Naive thymus-derived CD4-positive, alpha-beta T cell (primary cell): ENCODE measurements around the gene ULK1. TPM values are rescaled to one million over a fixed set of nuclear protein-coding genes. Genes with fewer than 3 reads are reported as not detected.

Source experiments
- ATAC-seq: fragments of 150-1000 bp; cut with Tn5 transposase; 2 replicates; pipeline ENCODE4 v1.10.0; 2021; ENCODE audit warnings: mild to moderate bottlenecking, moderate library complexity
- CTCF ChIA-PET: fragments of 350-600 bp; sonication (Branson Sonifier 250); formaldehyde crosslinking; loops from one replicate; lab custom pipeline; 2021; ENCODE audit warnings: antibody characterized with exemption; lab: Charles Lee
- POLR2A ChIA-PET: fragments of 350-600 bp; sonication (Branson Sonifier 250); formaldehyde crosslinking; loops from one replicate; lab custom pipeline; 2021; ENCODE audit warnings: antibody characterized with exemption, inconsistent platforms; lab: Charles Lee
- DNase-seq, 9 donors: peaks; one replicate each; pipeline versions ENCODE4 v3.0.0 to v3.0.0-alpha.2; 2020 to 2022; ENCODE audit warnings: mixed read lengths in 1 of 9
- H3K27ac ChIP-seq: one replicate; pipeline ENCODE4 v1.7.0; 2013; ENCODE audit warnings: mild to moderate bottlenecking, low read depth, low read length, moderate library complexity
- H3K27me3 ChIP-seq, 2 donors: one replicate each; pipeline ENCODE4 v1.7.0; 2013; ENCODE audit warnings: low read length in 2 of 2, mild to moderate bottlenecking in 2 of 2, moderate library complexity in 2 of 2; ENCODE audit not compliant: control insufficient read depth in 2 of 2, insufficient read depth in 2 of 2
- H3K36me3 ChIP-seq, 3 experiments: 1 replicate in 2 of 3; 2 replicates in 1 of 3; pipeline ENCODE4 v1.7.0; 2013; ENCODE audit warnings: low read length in 3 of 3, mild to moderate bottlenecking in 3 of 3, moderate library complexity in 1 of 3; ENCODE audit not compliant: insufficient read depth in 3 of 3, control insufficient read depth in 2 of 3
- H3K4me1 ChIP-seq, 2 donors: one replicate each; pipeline ENCODE4 v1.7.0; 2013; ENCODE audit warnings: low read length in 2 of 2, mild to moderate bottlenecking in 2 of 2, moderate library complexity in 1 of 2; ENCODE audit not compliant: control insufficient read depth in 2 of 2, insufficient read depth in 2 of 2
- H3K4me3 ChIP-seq: 2 replicates; pipeline ENCODE4 v1.7.0; 2013; ENCODE audit warnings: mild to moderate bottlenecking, low read length
- H3K9me3 ChIP-seq, 3 experiments: 1 replicate in 2 of 3; 2 replicates in 1 of 3; pipeline ENCODE4 v1.7.0; 2013; ENCODE audit warnings: low read length in 3 of 3; ENCODE audit not compliant: control insufficient read depth in 2 of 3
- H3K27ac Mint-ChIP-seq, 9 donors: one replicate each; pipeline ENCODE4 v1.8.0; 2020 to 2022; ENCODE audit warnings: mixed read lengths in 9 of 9, mild to moderate bottlenecking in 8 of 9, moderate library complexity in 5 of 9, inconsistent platforms in 2 of 9
- H3K27me3 Mint-ChIP-seq, 5 donors: one replicate each; pipeline ENCODE4 v1.8.0; 2021 to 2022; ENCODE audit warnings: mixed read lengths in 5 of 5, mild to moderate bottlenecking in 1 of 5
- H3K36me3 Mint-ChIP-seq, 5 donors: one replicate each; pipeline ENCODE4 v1.8.0; 2020 to 2022; ENCODE audit warnings: mixed read lengths in 5 of 5, mild to moderate bottlenecking in 3 of 5, inconsistent platforms in 1 of 5
- H3K4me1 Mint-ChIP-seq, 7 donors: one replicate each; pipeline ENCODE4 v1.8.0; 2020 to 2022; ENCODE audit warnings: mixed read lengths in 7 of 7, mild to moderate bottlenecking in 3 of 7, inconsistent platforms in 1 of 7
- H3K4me3 Mint-ChIP-seq, 10 donors: one replicate each; pipeline ENCODE4 v1.8.0; 2020 to 2022; ENCODE audit warnings: mild to moderate bottlenecking in 10 of 10, mixed read lengths in 10 of 10, moderate library complexity in 6 of 10, inconsistent platforms in 2 of 10
- H3K9me3 Mint-ChIP-seq, 11 donors: one replicate each; pipeline ENCODE4 v1.8.0; 2020 to 2022; ENCODE audit warnings: mixed read lengths in 11 of 11, mild to moderate bottlenecking in 4 of 11, inconsistent platforms in 1 of 11, moderate library complexity in 1 of 11
- intact Hi-C, 2 donors: fragments of 100-400 bp; cut with micrococcal nuclease; formaldehyde crosslinking; loops; one replicate each; pipeline ENCODE4 v1.15.1; 2023
- polyA plus RNA-seq, 2 donors: library from polyadenylated mRNA; unstranded; fragments of 300-500 nt; fragmentation: Illumina TruSeq; gene quantifications; one replicate each; pipeline ENCODE4 v1.2.3, GENCODE V29; 2021
- total RNA-seq, 6 experiments: library from RNA in 5 of 6; stranded (reverse) in 5 of 6; gene quantifications; 1 replicate in 5 of 6; 2 replicates in 1 of 6; pipeline ENCODE4 v1.2.3 and lab custom pipeline; 2021 to 2026

The ULK1 gene
- total and polyA plus RNA-seq, 7 experiments from 2014 or later = 0.28 to 109 (median 36.3) TPM

GRCh38 chr12:131855521-131856142 is 38.8 kb upstream of the ULK1 start:
- no peak for DNase-seq
- peak overlapping the region in 1 of 9 donors; percentile 51 for H3K27ac Mint-ChIP-seq
- Histone ChIP-seq H3K9me3 (no peaks in the 10 kb centered on the region), H3K27me3 (no peaks in the 10 kb centered on the region), H3K36me3 (no peaks in the 10 kb centered on the region), H3K4me1 (no peaks in the 10 kb centered on the region), H3K27ac (no peak overlapping the region), H3K4me3 (no peak overlapping the region)
- CTCF ChIA-PET = no interaction called here
- intact Hi-C loops = no loop called here
- H3K9me3 Mint-ChIP-seq = no peaks in the 10 kb centered on the region
- no peak for ATAC-seq
- peaks cover 0 to 7% (median 0%) of the 10 kb centered on the region in 7 donors for H3K4me1 Mint-ChIP-seq
- POLR2A ChIA-PET = no interaction called here
- H3K36me3 Mint-ChIP-seq = peaks cover 0 to 3% (median 0%) of the 10 kb centered on the region in 5 donors
- H3K4me3 Mint-ChIP-seq = no peak overlapping the region
- H3K27me3 Mint-ChIP-seq = peaks cover 0 to 5% (median 0%) of the 10 kb centered on the region in 5 donors

DNA sequence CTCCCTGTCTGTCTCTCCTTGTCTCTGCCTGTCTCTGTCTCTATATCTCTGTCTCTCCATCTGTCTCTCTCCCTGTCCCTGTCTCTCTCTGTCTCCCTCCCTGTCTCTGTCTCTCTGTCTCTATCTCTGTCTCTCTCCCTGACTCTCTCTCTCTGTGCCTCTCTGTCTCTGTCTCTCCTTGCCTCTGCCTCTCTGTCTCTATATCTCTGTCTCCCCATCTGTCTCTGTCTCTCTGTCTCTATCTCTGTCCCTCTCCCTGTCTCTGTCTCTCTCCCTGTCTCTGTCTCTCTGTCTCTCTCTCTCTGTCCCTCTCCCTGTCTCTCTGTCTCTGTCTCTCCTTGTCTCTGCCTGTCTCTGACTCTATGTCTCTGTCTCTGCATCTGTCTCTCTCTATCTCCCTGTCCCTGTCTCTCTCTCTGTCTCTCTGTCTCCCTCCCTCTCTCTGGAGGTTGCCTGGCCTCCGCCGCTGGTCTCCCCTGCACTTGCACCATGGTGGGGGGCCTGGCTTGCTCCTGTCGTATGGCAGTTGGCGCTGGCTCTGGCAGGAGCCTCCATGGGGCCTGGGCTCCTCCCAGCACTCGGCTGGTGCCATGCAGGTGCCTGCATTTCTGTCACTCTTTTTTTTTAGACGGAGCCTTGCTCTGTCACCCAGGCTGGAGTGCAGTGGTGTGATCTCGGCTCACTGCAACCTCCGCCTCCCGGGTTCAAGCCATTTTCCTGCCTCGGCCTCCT is 37.9 kb upstream of the ULK1 start:
- Histone ChIP-seq H3K27me3 (no peaks in the 10 kb centered on the region), H3K4me1 (no peaks in the 10 kb centered on the region), H3K36me3 (no peaks in the 10 kb centered on the region), H3K4me3 (no peak overlapping the region), H3K9me3 (no peaks in the 10 kb centered on the region), H3K27ac (no peak overlapping the region)
- ChIA-PET POLR2A (no interaction called here), CTCF (no interaction called here)
- Mint-ChIP-seq H3K4me1 (peaks cover 0 to 14% (median 4%) of the 10 kb centered on the region in 7 donors), H3K4me3 (peak overlapping the region in 1 of 10 donors; percentile 17), H3K27ac (peak overlapping the region in 1 of 9 donors; percentile 51), H3K27me3 (peaks cover 0 to 5% (median 0%) of the 10 kb centered on the region in 5 donors), H3K36me3 (peaks cover 0 to 3% (median 0%) of the 10 kb centered on the region in 5 donors), H3K9me3 (no peaks in the 10 kb centered on the region)
- intact Hi-C loops = no loop called here
- ATAC-seq (no peak), DNase-seq (no peak)

GRCh38 chr12:131857908-131858850 is 36.2 kb upstream of the ULK1 start:
- POLR2A ChIA-PET = no interaction called here
- peaks cover 0 to 3% (median 0%) of the 10 kb centered on the region in 5 donors for H3K36me3 Mint-ChIP-seq
- peak overlapping the region in 1 of 9 donors; percentile 68 for H3K27ac Mint-ChIP-seq
- Histone ChIP-seq H3K27me3 (no peaks in the 10 kb centered on the region), H3K4me3 (no peak overlapping the region), H3K36me3 (no peaks in the 10 kb centered on the region), H3K4me1 (no peaks in the 10 kb centered on the region), H3K9me3 (no peaks in the 10 kb centered on the region), H3K27ac (no peak overlapping the region)
- CTCF ChIA-PET = no interaction called here
- H3K4me1 Mint-ChIP-seq = peaks cover 0 to 13% (median 4%) of the 10 kb centered on the region in 7 donors
- ATAC-seq (no peak), DNase-seq (no peak)
- H3K27me3 Mint-ChIP-seq = peaks cover 0 to 8% (median 0%) of the 10 kb centered on the region in 5 donors
- H3K9me3 Mint-ChIP-seq = no peaks in the 10 kb centered on the region
- intact Hi-C loops = no loop called here
- no peak overlapping the region for H3K4me3 Mint-ChIP-seq

GRCh38 chr12:131860472-131861260 is 33.8 kb upstream of the ULK1 start:
- DNase-seq = peak in 1 of 9 donors; percentile 42
- Histone ChIP-seq H3K36me3 (no peaks in the 10 kb centered on the region), H3K4me3 (no peak overlapping the region), H3K9me3 (no peaks in the 10 kb centered on the region), H3K27me3 (no peaks in the 10 kb centered on the region), H3K4me1 (no peaks in the 10 kb centered on the region), H3K27ac (no peak overlapping the region)
- peaks cover 0 to 8% (median 0%) of the 10 kb centered on the region in 5 donors for H3K27me3 Mint-ChIP-seq
- CTCF ChIA-PET = no interaction called here
- H3K4me1 Mint-ChIP-seq = peaks cover 0 to 13% (median 4%) of the 10 kb centered on the region in 7 donors
- H3K4me3 Mint-ChIP-seq = no peak overlapping the region
- ATAC-seq = peak; percentile 88
- intact Hi-C loops = no loop called here
- POLR2A ChIA-PET = no interaction called here
- peak overlapping the region in 1 of 9 donors; percentile 29 for H3K27ac Mint-ChIP-seq
- H3K9me3 Mint-ChIP-seq = no peaks in the 10 kb centered on the region
- peaks cover 0 to 3% (median 0%) of the 10 kb centered on the region in 5 donors for H3K36me3 Mint-ChIP-seq

DNA sequence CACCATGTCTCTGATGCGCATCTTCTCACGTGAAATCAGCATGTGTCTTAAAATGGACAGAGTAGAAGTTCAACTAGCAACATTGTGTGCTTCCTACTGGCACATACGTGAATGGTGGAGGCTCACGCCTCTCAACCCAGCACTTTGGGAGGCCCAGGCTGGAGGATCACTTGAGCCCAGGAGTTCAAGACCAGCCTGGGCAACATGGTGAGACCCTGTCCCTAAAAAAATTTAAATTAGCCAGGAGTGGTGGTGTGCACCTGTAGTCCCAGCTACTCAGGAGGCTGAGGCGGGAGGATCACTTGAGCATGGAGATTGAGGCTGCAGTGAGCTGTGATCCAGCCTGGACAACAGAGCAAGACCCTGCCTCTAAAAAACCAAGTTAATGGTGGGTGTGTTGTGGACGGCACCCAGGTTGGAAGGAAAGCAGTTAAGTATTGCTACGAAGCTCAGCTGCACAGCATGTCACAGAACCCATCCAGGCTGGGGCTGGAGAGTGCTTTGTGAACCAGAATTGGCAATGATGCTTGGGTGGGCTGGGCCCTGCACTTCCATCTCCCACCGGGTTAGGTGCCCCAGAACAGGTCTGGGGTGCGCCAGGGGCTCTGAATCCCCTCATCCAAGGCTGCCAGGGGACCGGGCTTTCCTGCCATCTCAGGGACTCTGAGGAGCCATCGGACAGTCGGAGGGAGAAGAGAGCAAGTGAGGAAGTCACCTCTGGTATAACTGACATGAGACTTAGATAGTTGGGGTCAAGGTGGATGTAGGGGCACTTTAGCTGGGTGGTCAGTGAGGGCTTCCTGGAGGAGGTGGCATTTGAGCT is 33.0 kb upstream of the ULK1 start:
- no peak overlapping the region for H3K27ac Mint-ChIP-seq
- H3K27me3 Mint-ChIP-seq = peaks cover 0 to 3% (median 0%) of the 10 kb centered on the region in 5 donors
- no peaks in the 10 kb centered on the region for H3K4me1 ChIP-seq
- DNase-seq (no peak), ATAC-seq (no peak)
- no peaks in the 10 kb centered on the region for H3K36me3 Mint-ChIP-seq
- peaks cover 0 to 9% (median 4%) of the 10 kb centered on the region in 7 donors for H3K4me1 Mint-ChIP-seq
- intact Hi-C loops = no loop called here
- no peaks in the 10 kb centered on the region for H3K9me3 ChIP-seq
- ChIA-PET CTCF (no interaction called here), POLR2A (interaction anchor here (0.6 kb wide), 1 partner anchor 600 kb away, joined by 3 read pairs; no protein-coding TSS in a partner anchor)
- H3K4me3 Mint-ChIP-seq = no peak overlapping the region
- no peak overlapping the region for H3K4me3 ChIP-seq
- no peaks in the 10 kb centered on the region for H3K36me3 ChIP-seq
- no peaks in the 10 kb centered on the region for H3K27me3 ChIP-seq
- H3K9me3 Mint-ChIP-seq = no peaks in the 10 kb centered on the region
- H3K27ac ChIP-seq = no peak overlapping the region
